CD4-positive, alpha-beta T cell (primary cell): Measurements from ENCODE around the gene ZNF438. TPM values are rescaled to one million over a fixed set of nuclear protein-coding genes. Genes with fewer than 3 reads are reported as not detected.

Source experiments
- ATAC-seq: fragments of 200-7000 bp; cut with Tn5 transposase; one replicate; pipeline ENCODE4 v1.10.0; 2022; ENCODE audit warnings: mild to moderate bottlenecking; ENCODE audit not compliant: poor library complexity
- CTCF ChIA-PET: fragments of 350-600 bp; sonication (Branson Sonifier 250); formaldehyde crosslinking; loops from one replicate; lab custom pipeline; 2021; ENCODE audit warnings: antibody characterized with exemption, inconsistent platforms; lab: Charles Lee
- POLR2A ChIA-PET: fragments of 350-600 bp; sonication (Branson Sonifier 250); formaldehyde crosslinking; loops from one replicate; lab custom pipeline; 2021; ENCODE audit warnings: antibody characterized with exemption, inconsistent platforms; lab: Charles Lee
- DNase-seq, 14 experiments: peaks; one replicate each; pipeline ENCODE4 v3.0.0-alpha.2; 2013 to 2020; ENCODE audit warnings: mixed read lengths in 2 of 14
- H3K27ac ChIP-seq, 2 donors: one replicate each; pipeline versions ENCODE4 v1.5.1 to v1.7.0; 2013; ENCODE audit warnings: low read length in 2 of 2, low read depth in 1 of 2, mild to moderate bottlenecking in 1 of 2
- H3K27me3 ChIP-seq, 2 experiments: 1 replicate in 1 of 2; 2 replicates in 1 of 2; pipeline versions ENCODE4 v1.6.1 to v1.7.0; 2013; ENCODE audit warnings: low read length in 2 of 2, control low read depth in 1 of 2, mild to moderate bottlenecking in 1 of 2, moderate library complexity in 1 of 2; ENCODE audit not compliant: insufficient read depth in 2 of 2, control insufficient read depth in 1 of 2
- H3K36me3 ChIP-seq: one replicate; pipeline ENCODE4 v1.6.1; 2013; ENCODE audit warnings: low read length, control low read depth; ENCODE audit not compliant: insufficient read depth
- H3K4me1 ChIP-seq: one replicate; pipeline ENCODE4 v1.6.1; 2013; ENCODE audit warnings: low read length, control low read depth; ENCODE audit not compliant: insufficient read depth
- H3K4me3 ChIP-seq: one replicate; pipeline ENCODE4 v1.5.1; 2013; ENCODE audit warnings: mild to moderate bottlenecking, low read length, moderate library complexity
- H3K9me3 ChIP-seq, 2 experiments: 1 replicate in 1 of 2; 2 replicates in 1 of 2; pipeline versions ENCODE4 v1.6.1 to v1.7.0; 2013; ENCODE audit warnings: low read length in 2 of 2, mild to moderate bottlenecking in 2 of 2, control low read depth in 1 of 2, moderate library complexity in 1 of 2; ENCODE audit not compliant: control insufficient read depth in 1 of 2, insufficient read depth in 1 of 2
- H3K27ac Mint-ChIP-seq: one replicate; pipeline ENCODE4 v1.8.0; 2020; ENCODE audit warnings: mixed read lengths
- H3K27me3 Mint-ChIP-seq: one replicate; pipeline ENCODE4 v1.8.0; 2021; ENCODE audit warnings: mixed read lengths
- H3K36me3 Mint-ChIP-seq: one replicate; pipeline ENCODE4 v1.8.0; 2021; ENCODE audit warnings: low read depth, mixed read lengths
- H3K4me1 Mint-ChIP-seq: one replicate; pipeline ENCODE4 v1.8.0; 2021; ENCODE audit warnings: low read depth, mixed read lengths
- H3K4me3 Mint-ChIP-seq: one replicate; pipeline ENCODE4 v1.8.0; 2020; ENCODE audit warnings: mild to moderate bottlenecking, mixed read lengths
- H3K9me3 Mint-ChIP-seq: one replicate; pipeline ENCODE4 v1.8.0; 2020; ENCODE audit warnings: mixed read lengths
- CTCF ChIP-seq: fragments of 200-600 bp; IDR thresholded peaks from one replicate; pipeline ENCODE4 v1.8.0; 2022; ENCODE audit warnings: antibody characterized with exemption, mild to moderate bottlenecking
- intact Hi-C, 2 experiments: fragments of 100-400 bp; cut with DNase I in 1 of 2; cut with micrococcal nuclease in 1 of 2; formaldehyde crosslinking; loops; one replicate each; pipeline versions ENCODE4 v1.15.1 to v1.9.0; 2023 to 2025; cut with DNase I, micrococcal nuclease
- total RNA-seq, 174 experiments: library from RNA in 2 of 174; stranded (reverse) in 2 of 174; gene quantifications; one replicate each; pipeline ENCODE4 v1.2.3 and lab custom pipeline; 2021 to 2026

ZNF438 gene
- total RNA-seq, 2 experiments from 2014 or later: 1.9 to 2.0 TPM

- POLR2A ChIA-PET: no interaction called here
- H3K27ac ChIP-seq: no peak overlapping the region
Measured at GRCh38 chr10:30980951-30981616, 50.6 kb downstream of the ZNF438 start.

GRCh38 chr10:30979956-30980355, 51.7 kb downstream of the ZNF438 start:
- Mint-ChIP-seq H3K27ac (no peak overlapping the region), H3K36me3 (peaks cover 30% of the 10 kb centered on the region), H3K4me1 (no peaks in the 10 kb centered on the region), H3K9me3 (peaks cover 2% of the 10 kb centered on the region), H3K27me3 (no peaks in the 10 kb centered on the region), H3K4me3 (no peak overlapping the region)
- Histone ChIP-seq H3K4me1 (no peaks in the 10 kb centered on the region), H3K27ac (no peak overlapping the region), H3K36me3 (no peaks in the 10 kb centered on the region), H3K9me3 (no peaks in the 10 kb centered on the region), H3K4me3 (no peak overlapping the region), H3K27me3 (no peaks in the 10 kb centered on the region)
- ChIA-PET CTCF (no interaction called here), POLR2A (no interaction called here)
- TF ChIP-seq CTCF: no peak
- DNase-seq: no peak
- intact Hi-C loops: no loop called here
- no peak for ATAC-seq

More at GRCh38 chr10:30980951-30981616, 50.6 kb downstream of the ZNF438 start:
- Histone ChIP-seq H3K4me3 (no peak overlapping the region), H3K4me1 (no peaks in the 10 kb centered on the region), H3K9me3 (no peaks in the 10 kb centered on the region), H3K36me3 (no peaks in the 10 kb centered on the region), H3K27me3 (no peaks in the 10 kb centered on the region)
- CTCF ChIA-PET: no interaction called here
- no peak overlapping the region for H3K27ac Mint-ChIP-seq
- no peaks in the 10 kb centered on the region for H3K27me3 Mint-ChIP-seq
- H3K4me3 Mint-ChIP-seq: no peak overlapping the region
- intact Hi-C loops: no loop called here
- peaks cover 30% of the 10 kb centered on the region for H3K36me3 Mint-ChIP-seq
- DNase-seq: no peak
- no peak for ATAC-seq
- no peaks in the 10 kb centered on the region for H3K4me1 Mint-ChIP-seq
- no peak for TF ChIP-seq CTCF
- H3K9me3 Mint-ChIP-seq: peaks cover 2% of the 10 kb centered on the region

GRCh38 chr10:30978843-30979242, 52.8 kb downstream of the ZNF438 start:
- H3K36me3 Mint-ChIP-seq: peaks cover 32% of the 10 kb centered on the region
- DNase-seq (no peak), ATAC-seq (no peak)
- no peak overlapping the region for H3K27ac ChIP-seq
- H3K4me3 Mint-ChIP-seq: no peak overlapping the region
- no peak overlapping the region for H3K27ac Mint-ChIP-seq
- intact Hi-C loops: no loop called here
- no peaks in the 10 kb centered on the region for H3K4me1 ChIP-seq
- ChIA-PET CTCF (no interaction called here), POLR2A (no interaction called here)
- peaks cover 2% of the 10 kb centered on the region for H3K9me3 Mint-ChIP-seq
- H3K9me3 ChIP-seq: no peaks in the 10 kb centered on the region
- no peaks in the 10 kb centered on the region for H3K27me3 Mint-ChIP-seq
- TF ChIP-seq CTCF: no peak
- H3K36me3 ChIP-seq: no peaks in the 10 kb centered on the region
- H3K4me3 ChIP-seq: no peak overlapping the region
- no peaks in the 10 kb centered on the region for H3K27me3 ChIP-seq
- H3K4me1 Mint-ChIP-seq: no peaks in the 10 kb centered on the region
